ENCODE measurements around the gene STAG1. TPM values are rescaled to one million over a fixed set of nuclear protein-coding genes. Genes with fewer than 3 reads are reported as not detected.
"Not testable (repeated sequence)": the region's sequence is repeated elsewhere in the genome, so short reads cannot be mapped to it uniquely, and the experiment has no call there.

Gene STAG1
- total RNA-seq, 2 experiments from 2014 or later, result 34.1 to 36.2 TPM

DNA sequence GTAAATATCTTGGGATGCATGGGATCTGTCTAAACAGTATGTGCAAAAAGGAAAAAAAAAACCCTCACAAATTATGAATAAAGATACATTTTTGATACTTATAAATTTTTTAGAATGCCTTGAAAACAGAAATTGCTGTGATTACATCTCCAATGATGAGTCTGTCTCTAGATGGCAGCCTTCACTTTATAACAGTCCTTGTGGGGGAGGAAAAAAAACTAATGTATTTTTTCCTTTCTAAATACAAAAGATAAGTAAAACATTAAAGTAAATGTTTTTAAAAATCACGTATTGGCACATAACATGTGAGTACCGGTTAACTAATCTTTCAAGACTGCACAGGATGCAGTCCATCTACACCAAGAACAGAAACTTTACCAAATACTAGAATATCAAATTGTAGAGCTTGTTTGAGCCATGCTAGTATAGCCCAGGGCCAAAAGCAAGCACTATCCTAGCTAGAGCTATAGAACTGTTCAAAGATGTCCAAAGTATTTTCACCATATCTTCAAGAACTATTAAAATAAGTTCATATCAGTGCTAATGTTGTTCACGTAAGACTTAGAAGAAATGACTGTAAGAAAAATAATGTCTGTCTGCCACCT is 206.4 kb downstream of the STAG1 start:
- DNase-seq, result no peak
- Mint-ChIP-seq H3K4me3 (no peak overlapping the region), H3K9me3 (no peaks in the 10 kb centered on the region), H3K36me3 (ENCODE audit: low read depth) (peaks cover 18% of the 10 kb centered on the region), H3K27me3 (no peaks in the 10 kb centered on the region), H3K4me1 (peaks cover 2% of the 10 kb centered on the region), H3K27ac (no peak overlapping the region)
- ChIA-PET POLR2A (no interaction called here), CTCF (interaction anchor here (1.1 to 3.2 kb wide), 4 partner anchors 9 to 468 kb away, joined by 3 to 24 read pairs (median 4); partner anchors contain the start of gene STAG1)

DNA sequence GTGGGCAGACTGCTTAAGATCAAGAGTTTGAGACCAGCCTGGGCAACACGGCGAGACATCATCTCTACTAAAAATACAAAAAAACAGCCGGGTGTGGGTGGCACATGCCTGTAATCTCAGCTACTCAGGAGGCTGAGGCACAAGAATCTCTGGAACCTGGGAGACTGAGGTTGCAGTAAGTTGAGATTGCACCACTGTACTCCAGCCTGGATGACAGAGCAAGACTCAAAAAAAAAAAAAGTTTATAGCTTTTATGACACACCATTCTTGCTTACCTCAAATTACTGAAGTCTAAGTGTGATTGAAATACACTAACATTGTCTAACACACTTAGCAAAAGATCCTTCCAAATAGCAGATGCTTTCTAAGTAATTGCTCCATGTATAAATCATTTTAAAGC is 207.6 kb downstream of the STAG1 start:
- Mint-ChIP-seq H3K4me1 (peaks cover 2% of the 10 kb centered on the region), H3K9me3 (no peaks in the 10 kb centered on the region), H3K4me3 (no peak overlapping the region), H3K27ac (no peak overlapping the region), H3K36me3 (ENCODE audit: low read depth) (peaks cover 10% of the 10 kb centered on the region), H3K27me3 (no peaks in the 10 kb centered on the region)
- no peak for DNase-seq
- CTCF ChIA-PET, result interaction anchor here (0.7 to 3.2 kb wide), 3 partner anchors 10 to 469 kb away, joined by 3 to 24 read pairs (median 4); partner anchors contain the start of gene STAG1
- POLR2A ChIA-PET, result interaction anchor here (1.2 kb wide), 1 partner anchor 208 kb away, joined by 3 read pairs; the partner anchor contains the start of gene STAG1

DNA sequence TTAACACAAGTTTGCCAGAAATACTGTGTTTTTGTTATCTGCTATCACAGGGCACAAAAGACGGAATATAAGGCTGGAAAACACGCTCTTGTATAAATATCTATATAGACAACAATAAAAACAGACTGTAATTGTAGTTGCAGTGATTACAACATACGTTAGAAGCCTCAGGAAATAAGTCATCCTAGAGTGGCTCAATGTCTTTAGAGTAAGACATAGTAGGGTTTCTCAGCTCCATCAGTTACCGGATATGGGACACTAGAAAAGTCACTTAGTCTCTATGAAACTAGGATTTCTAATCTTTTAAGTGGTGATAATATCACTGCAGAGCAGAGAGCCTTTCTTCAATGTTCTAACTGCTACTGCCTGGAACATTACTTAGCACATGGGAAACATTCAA is 208.8 kb downstream of the STAG1 start:
- H3K36me3 Mint-ChIP-seq (ENCODE audit: low read depth), result peaks cover 5% of the 10 kb centered on the region
- DNase-seq, result no peak
- CTCF ChIA-PET, result interaction anchor here (1.2 kb wide), 1 partner anchor 209 kb away, joined by 5 read pairs; the partner anchor contains the start of gene STAG1
- H3K27ac Mint-ChIP-seq, result no peak overlapping the region
- no peaks in the 10 kb centered on the region for H3K9me3 Mint-ChIP-seq
- H3K4me1 Mint-ChIP-seq, result peaks cover 2% of the 10 kb centered on the region
- no peak overlapping the region for H3K4me3 Mint-ChIP-seq
- no peaks in the 10 kb centered on the region for H3K27me3 Mint-ChIP-seq
- POLR2A ChIA-PET, result no interaction called here

DNA sequence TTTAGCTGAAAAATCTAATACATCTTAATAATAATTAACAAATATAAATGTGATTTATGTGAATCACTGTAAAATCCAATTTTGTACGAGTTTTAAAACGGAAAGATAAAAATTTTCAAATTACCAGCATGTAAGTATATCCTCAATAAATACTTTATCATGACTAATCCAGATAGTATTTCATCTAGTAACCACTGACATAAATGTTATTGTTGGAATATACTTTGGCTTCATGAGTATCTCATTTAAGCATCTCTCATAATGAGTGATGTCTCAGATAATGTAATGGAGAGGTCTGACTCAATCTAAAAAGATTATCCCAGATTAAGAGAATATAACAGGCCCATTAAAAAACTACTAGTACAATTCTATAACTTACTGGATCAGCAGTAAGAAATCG is 216.3 kb downstream of the STAG1 start:
- no peaks in the 10 kb centered on the region for H3K4me1 Mint-ChIP-seq
- ChIA-PET POLR2A (no interaction called here), CTCF (no interaction called here)
- no peak for DNase-seq
- no peak overlapping the region for H3K27ac Mint-ChIP-seq
- H3K27me3 Mint-ChIP-seq, result no peaks in the 10 kb centered on the region
- H3K4me3 Mint-ChIP-seq, result no peak overlapping the region
- H3K9me3 Mint-ChIP-seq, result peaks cover 11% of the 10 kb centered on the region
- H3K36me3 Mint-ChIP-seq (ENCODE audit: low read depth), result peaks cover 25% of the 10 kb centered on the region

DNA sequence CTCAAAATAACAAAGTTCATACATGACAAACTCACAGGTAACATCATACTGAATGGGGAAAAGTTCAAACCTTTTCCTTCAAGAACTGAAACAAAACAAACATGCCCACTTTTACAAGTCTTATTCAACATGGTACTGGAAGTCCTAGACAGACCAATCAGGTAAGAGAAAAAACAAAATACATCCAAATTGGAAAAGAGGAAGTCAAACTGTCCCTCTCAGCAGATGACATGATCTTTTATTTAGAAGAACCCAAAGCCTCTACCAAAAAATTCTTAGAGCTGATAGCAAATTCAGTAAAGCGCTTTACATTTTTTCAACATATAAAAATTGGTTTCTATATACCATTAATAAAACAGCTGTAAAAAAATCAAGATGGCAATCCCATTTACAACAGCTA is 219.4 kb downstream of the STAG1 start:
- H3K36me3 Mint-ChIP-seq (ENCODE audit: low read depth), result peaks cover 50% of the 10 kb centered on the region
- CTCF ChIA-PET, result interaction anchor here (1.4 kb wide), 1 partner anchor 220 kb away, joined by 3 read pairs; the partner anchor contains the start of gene STAG1
- POLR2A ChIA-PET, result no interaction called here

DNA sequence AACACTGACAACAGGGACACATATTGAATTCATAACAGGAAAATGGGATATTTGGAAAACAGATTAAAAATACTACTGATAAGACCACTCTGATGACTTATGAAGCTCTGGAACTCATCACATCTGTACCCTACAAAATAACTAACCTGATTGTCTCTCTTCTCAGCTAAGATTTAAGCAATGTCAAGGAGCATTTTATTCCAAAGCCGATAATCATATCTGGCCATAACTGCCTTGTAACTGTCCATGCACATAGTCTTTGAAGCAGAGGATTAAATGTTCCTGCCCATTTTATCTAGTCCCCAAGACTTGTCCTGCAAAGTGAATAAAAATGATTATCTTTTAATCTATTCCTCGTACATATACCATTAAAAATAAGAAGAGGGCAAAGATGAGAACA is 234.1 kb downstream of the STAG1 start:
- no peaks in the 10 kb centered on the region for H3K4me1 Mint-ChIP-seq
- no peak overlapping the region for H3K27ac Mint-ChIP-seq
- H3K9me3 Mint-ChIP-seq, result no peaks in the 10 kb centered on the region
- H3K36me3 Mint-ChIP-seq (ENCODE audit: low read depth), result peaks cover 18% of the 10 kb centered on the region
- no peak overlapping the region for H3K4me3 Mint-ChIP-seq
- H3K27me3 Mint-ChIP-seq, result no peaks in the 10 kb centered on the region
- CTCF ChIA-PET, result no interaction called here
- POLR2A ChIA-PET, result no interaction called here
- no peak for DNase-seq

More for the DNA sequence above, 219.4 kb downstream of the STAG1 start:
- Mint-ChIP-seq H3K27me3 (no peaks in the 10 kb centered on the region), H3K27ac (no peak overlapping the region), H3K9me3 (peaks cover 17% of the 10 kb centered on the region), H3K4me3 (no peak overlapping the region), H3K4me1 (no peaks in the 10 kb centered on the region)
- DNase-seq, result no peak

DNA sequence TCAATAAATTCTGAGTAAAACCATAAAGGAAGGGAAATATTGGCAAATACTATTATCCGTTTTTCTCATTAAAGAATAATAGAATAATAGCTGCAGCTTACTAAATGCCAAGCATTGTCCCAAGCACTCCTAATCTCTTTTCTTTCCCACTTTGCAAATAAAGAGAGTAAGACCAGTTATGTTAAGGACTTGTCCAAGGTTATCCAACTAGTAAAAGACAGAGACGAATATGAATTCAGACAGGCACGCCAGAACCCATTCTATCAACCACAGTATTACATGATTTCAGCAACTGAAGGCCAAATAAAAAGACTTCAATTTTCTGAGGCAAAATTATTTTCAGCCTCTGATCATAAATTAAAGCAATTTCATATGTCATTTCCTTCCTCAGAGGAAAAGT is 235.5 kb downstream of the STAG1 start:
- Mint-ChIP-seq H3K27me3 (no peaks in the 10 kb centered on the region), H3K9me3 (no peaks in the 10 kb centered on the region), H3K36me3 (ENCODE audit: low read depth) (peaks cover 22% of the 10 kb centered on the region), H3K4me1 (no peaks in the 10 kb centered on the region), H3K27ac (no peak overlapping the region), H3K4me3 (no peak overlapping the region)
- no peak for DNase-seq
- CTCF ChIA-PET, result no interaction called here
- POLR2A ChIA-PET, result no interaction called here

DNA sequence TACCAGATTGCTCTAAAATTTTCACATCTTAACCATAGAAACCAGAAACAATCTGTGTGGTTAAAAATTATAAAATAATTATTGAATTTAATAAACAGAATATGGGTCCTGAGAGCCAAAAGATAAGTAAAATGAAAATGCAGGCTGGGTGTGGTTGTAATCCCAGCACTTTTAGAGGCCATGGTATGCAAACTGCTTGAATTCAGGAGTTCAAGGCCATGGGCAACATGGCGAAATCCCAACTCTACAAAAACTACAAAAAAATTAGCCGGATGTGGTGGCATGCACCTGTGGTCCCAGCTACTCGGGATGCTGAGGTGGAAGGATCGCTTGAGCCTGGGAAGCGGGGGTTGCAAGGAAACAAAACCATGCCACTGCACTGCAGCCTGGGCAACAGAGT is 236.1 kb downstream of the STAG1 start:
- ChIA-PET POLR2A (no interaction called here), CTCF (no interaction called here)
- Mint-ChIP-seq H3K4me3 (no peak overlapping the region), H3K4me1 (no peaks in the 10 kb centered on the region), H3K9me3 (no peaks in the 10 kb centered on the region), H3K27me3 (no peaks in the 10 kb centered on the region), H3K36me3 (ENCODE audit: low read depth) (peaks cover 22% of the 10 kb centered on the region), H3K27ac (no peak overlapping the region)
- no peak for DNase-seq

DNA sequence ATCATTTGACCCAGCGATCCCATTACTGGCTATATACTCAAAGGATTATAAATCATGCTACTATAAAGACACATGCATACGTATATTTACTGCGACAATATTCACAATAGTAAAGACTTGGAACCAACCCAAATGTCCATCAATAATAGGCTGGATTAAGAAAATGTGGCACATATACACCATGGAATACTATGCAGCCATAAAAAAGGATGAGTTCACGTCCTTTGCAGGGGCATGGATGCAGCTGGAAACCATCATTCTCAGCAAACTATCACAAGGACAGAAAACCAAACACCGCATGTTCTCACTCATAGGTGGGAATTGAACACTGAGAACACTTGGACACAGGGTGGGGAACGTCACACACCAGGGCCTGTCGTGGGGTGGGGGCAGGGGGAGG is 237.6 kb downstream of the STAG1 start:
- POLR2A ChIA-PET, H3K27me3 Mint-ChIP-seq, CTCF ChIA-PET, H3K9me3 Mint-ChIP-seq, H3K4me3 Mint-ChIP-seq, H3K27ac Mint-ChIP-seq, H3K4me1 Mint-ChIP-seq, DNase-seq: not testable (repeated sequence)
- H3K36me3 Mint-ChIP-seq (ENCODE audit: low read depth), result peaks cover 15% of the 10 kb centered on the region

DNA sequence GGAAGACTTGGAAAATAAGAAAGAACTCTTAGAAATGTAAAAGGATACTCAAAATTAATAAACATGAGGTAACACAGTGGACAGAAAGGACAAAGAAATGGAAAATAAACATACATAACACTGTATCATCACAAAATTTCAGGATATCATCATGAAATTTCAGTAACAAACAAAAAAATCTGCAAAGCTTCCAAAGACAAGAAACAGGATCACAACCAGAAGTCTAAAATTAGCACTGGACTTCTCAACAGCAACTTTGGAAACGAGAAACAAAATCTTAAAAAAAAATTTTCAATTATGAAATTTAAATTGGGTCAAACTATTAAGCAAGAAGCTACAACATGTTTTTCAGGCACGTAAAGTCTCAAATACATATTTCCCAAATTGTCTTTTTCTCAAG is 238.8 kb downstream of the STAG1 start:
- H3K4me3 Mint-ChIP-seq, result no peak overlapping the region
- no peak for DNase-seq
- peaks cover 15% of the 10 kb centered on the region for H3K36me3 Mint-ChIP-seq (ENCODE audit: low read depth)
- no peaks in the 10 kb centered on the region for H3K4me1 Mint-ChIP-seq
- H3K27me3 Mint-ChIP-seq, result no peaks in the 10 kb centered on the region
- H3K27ac Mint-ChIP-seq, result no peak overlapping the region
- ChIA-PET CTCF (interaction anchor here (2.4 kb wide), 1 partner anchor 239 kb away, joined by 8 read pairs; the partner anchor contains the start of gene STAG1), POLR2A (no interaction called here)
- no peaks in the 10 kb centered on the region for H3K9me3 Mint-ChIP-seq

DNA sequence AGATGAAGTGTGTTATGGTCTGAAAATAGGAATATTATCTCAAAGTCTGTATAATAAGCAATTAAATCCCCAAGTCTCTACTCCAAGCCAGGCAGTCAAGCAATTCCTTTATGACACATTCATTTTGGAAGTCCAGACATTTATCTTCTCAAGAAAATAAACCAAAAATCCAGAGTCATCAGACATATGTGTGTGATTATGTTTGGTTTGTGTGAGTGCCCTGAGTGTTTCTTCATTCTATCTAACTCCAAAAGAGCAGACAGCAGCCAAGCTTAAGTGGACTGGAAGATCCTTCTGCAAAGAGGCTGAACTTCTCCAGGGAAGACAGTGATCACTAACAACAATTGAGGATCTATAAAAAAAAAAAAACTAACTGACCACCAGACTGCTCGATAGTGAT is 239.8 kb downstream of the STAG1 start:
- Mint-ChIP-seq H3K27me3 (no peaks in the 10 kb centered on the region), H3K36me3 (ENCODE audit: low read depth) (peaks cover 12% of the 10 kb centered on the region), H3K4me1 (no peaks in the 10 kb centered on the region), H3K27ac (no peak overlapping the region), H3K9me3 (no peaks in the 10 kb centered on the region), H3K4me3 (no peak overlapping the region)
- DNase-seq, result no peak
- ChIA-PET POLR2A (no interaction called here), CTCF (interaction anchor here (0.8 to 2.4 kb wide), 2 partner anchors 12 to 240 kb away, joined by 4 to 8 read pairs; partner anchors contain the start of gene STAG1)

DNA sequence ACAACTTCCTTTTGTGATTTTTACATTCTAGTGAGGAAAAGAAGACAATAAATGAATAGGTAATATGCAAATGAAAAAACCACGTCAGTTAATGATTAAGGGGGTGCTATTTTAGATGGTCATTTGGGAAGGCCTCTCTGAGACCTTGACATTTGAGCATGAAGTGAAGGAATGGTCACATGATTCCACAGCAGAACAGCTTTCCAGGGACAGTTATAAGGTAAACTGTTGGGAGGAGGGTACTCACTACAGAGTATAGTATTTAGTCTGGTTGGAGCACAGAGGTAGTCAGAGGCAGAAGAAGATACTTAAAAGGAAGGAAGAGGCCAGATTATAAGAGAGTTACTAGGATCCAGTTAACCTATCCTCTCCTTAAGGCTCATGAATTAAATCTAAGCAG is 246.5 kb downstream of the STAG1 start:
- Mint-ChIP-seq H3K36me3 (ENCODE audit: low read depth) (peaks cover 4% of the 10 kb centered on the region), H3K9me3 (no peaks in the 10 kb centered on the region), H3K4me1 (peaks cover 2% of the 10 kb centered on the region), H3K27ac (no peak overlapping the region), H3K4me3 (no peak overlapping the region), H3K27me3 (no peaks in the 10 kb centered on the region)
- DNase-seq, result no peak
- ChIA-PET CTCF (interaction anchor here (2.1 kb wide), 1 partner anchor 247 kb away, joined by 8 read pairs; the partner anchor contains the start of gene STAG1), POLR2A (no interaction called here)

DNA sequence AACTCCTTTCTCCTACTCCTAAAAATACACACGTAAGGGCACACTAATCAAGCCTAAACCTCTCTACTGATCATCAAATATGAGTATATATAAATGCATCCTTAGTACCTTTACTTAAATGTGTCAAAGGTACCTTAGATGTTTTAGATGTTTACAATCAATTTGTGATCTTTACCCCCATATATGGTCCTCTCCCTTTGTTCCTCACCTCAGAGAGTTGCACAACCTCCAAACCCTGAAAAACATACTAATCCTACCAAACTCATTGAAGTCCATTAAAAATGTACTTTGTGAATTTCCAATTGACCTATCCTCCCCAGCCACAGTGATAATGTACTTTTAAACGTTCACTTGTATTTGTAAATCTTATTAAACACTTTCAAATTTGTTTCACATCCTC is 249.1 kb downstream of the STAG1 start:
- Mint-ChIP-seq H3K4me1 (peaks cover 2% of the 10 kb centered on the region), H3K27ac (no peak overlapping the region), H3K4me3 (no peak overlapping the region), H3K9me3 (no peaks in the 10 kb centered on the region), H3K27me3 (no peaks in the 10 kb centered on the region), H3K36me3 (ENCODE audit: low read depth) (peaks cover 7% of the 10 kb centered on the region)
- ChIA-PET POLR2A (no interaction called here), CTCF (no interaction called here)
- DNase-seq, result no peak

DNA sequence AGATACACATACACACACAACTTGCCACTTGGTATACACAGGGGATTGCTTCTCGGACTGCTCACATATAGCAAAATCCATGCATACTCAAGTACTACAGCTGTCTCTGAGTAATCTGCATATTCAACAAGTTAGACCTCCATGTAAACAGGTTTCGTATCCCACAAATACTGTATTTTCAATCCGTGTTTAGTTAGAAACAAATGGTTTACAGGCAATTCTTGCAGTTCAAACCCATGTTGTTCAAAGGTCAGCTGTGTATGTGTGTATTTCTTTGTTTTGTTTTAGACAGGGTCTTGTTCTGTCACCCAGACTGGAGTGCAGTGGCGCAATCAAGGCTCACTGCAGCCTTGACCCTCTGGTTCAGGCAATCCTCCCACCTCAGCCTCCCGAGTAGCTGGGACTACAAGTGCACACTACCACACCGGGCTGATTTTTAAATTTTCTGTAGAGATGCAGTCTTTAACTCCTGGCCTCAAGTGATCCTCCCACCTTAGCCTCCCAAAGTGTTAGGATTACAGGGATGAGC is 253.2 kb downstream of the STAG1 start:
- Mint-ChIP-seq H3K9me3 (no peaks in the 10 kb centered on the region), H3K27ac (no peak overlapping the region), H3K4me3 (no peak overlapping the region), H3K4me1 (peaks cover 2% of the 10 kb centered on the region), H3K27me3 (no peaks in the 10 kb centered on the region), H3K36me3 (ENCODE audit: low read depth) (peaks cover 28% of the 10 kb centered on the region)
- POLR2A ChIA-PET, result no interaction called here
- CTCF ChIA-PET, result no interaction called here
- DNase-seq, result no peak

Measured in activated CD4-positive, alpha-beta memory T cell treated with anti-CD3 and anti-CD28 coated beads, Interleukin-2, amount 10 ng/mL, durations not matched to agents 7 days and 5 days (primary cell).